GM18861 (cell line): Measurements from ENCODE around the gene OR2T34.
"Not testable (repeated sequence)": the region's sequence is repeated elsewhere in the genome, so short reads cannot be mapped to it uniquely, and the experiment has no call there.

Experiments used
- ATAC-seq: cut with Tn5 transposase; IDR thresholded peaks from one replicate; pipeline ENCODE4 v1.9.1; 2021; ENCODE audit not compliant: unreplicated experiment

OR2T34 gene

GRCh38 chr1:248562672-248563071 is 11.9 kb downstream of the OR2T34 start, which contains the start of gene OR2T29:
Gene OR2T29 (minus strand): TSS chr1:248562772. CDS start chr1:248559491, 3,281 bp downstream.
- not testable (repeated sequence) for ATAC-seq

- not testable (repeated sequence) for ATAC-seq
These were observed 23.5 kb downstream of the OR2T34 start for GRCh38 chr1:248551027-248551426.

DNA sequence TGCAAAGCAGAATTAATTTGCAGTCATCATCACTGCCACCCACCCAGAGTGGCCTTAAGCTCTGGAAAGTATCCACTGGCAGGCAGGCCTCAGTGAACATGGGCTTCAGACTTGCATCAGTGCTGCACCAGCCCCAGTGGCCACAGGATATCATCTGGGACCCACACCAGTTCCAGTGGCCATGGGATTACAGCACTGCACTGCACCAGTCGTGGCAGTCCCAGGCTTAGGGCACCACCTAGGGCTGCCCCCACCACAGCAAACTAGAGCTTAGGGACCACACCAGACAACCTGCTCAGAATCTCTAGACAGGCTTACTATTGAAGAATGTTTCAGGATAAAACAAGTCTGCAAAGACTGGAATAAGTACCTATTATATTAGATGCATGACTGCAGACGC is 27.2 kb downstream of the OR2T34 start:
- not testable (repeated sequence) for ATAC-seq

GRCh38 chr1:248537449-248537848 is 37.1 kb downstream of the OR2T34 start:
- ATAC-seq, result peak; percentile 46
